ENCODE data around the gene EGFR. TPM values are rescaled to one million over a fixed set of nuclear protein-coding genes. Genes with fewer than 3 reads are reported as not detected.
A peak's percentile ranks its signal among the peaks of the same experiment; 100 is the strongest.

The EGFR gene
- total RNA-seq, 1 experiment from 2014 or later = 448 TPM

GRCh38 chr7:55105952-55106351 is 87.1 kb downstream of the EGFR start:
- Mint-ChIP-seq H3K27me3 (ENCODE audit: insufficient read depth, unreplicated experiment) (no peaks in the 10 kb centered on the region), H3K36me3 (ENCODE audit: insufficient read depth, unreplicated experiment) (peaks cover 60% of the 10 kb centered on the region), H3K9me3 (ENCODE audit: unreplicated experiment) (no peaks in the 10 kb centered on the region), H3K27ac (ENCODE audit: low read depth, unreplicated experiment) (no peak overlapping the region), H3K4me3 (ENCODE audit: unreplicated experiment) (no peak overlapping the region), H3K4me1 (ENCODE audit: insufficient read depth, unreplicated experiment) (peaks cover 69% of the 10 kb centered on the region)
- POLR2A ChIA-PET = interaction anchor here (0.8 to 1.4 kb wide), 3 partner anchors 12 to 15 kb away, joined by 3 read pairs; no protein-coding TSS in a partner anchor
- BruUV-seq (replicated peaks) = no TSS peak
- CTCF ChIA-PET = interaction anchor here (0.6 kb wide), 1 partner anchor 100 kb away, joined by 5 read pairs; no protein-coding TSS in a partner anchor
- DNase-seq (ENCODE audit: unreplicated experiment) = no peak
- TF ChIP-seq CTCF (IDR thresholded peaks at IDR 0.05; ENCODE audit: unreplicated experiment) = no peak
- intact Hi-C loops (cut with micrococcal nuclease) = no loop called here

- POLR2A ChIA-PET = interaction anchor here (0.6 to 1.9 kb wide), 6 partner anchors 19 to 199 kb away, joined by 3 to 7 read pairs (median 3); no protein-coding TSS in a partner anchor
- H3K36me3 Mint-ChIP-seq (ENCODE audit: insufficient read depth, unreplicated experiment) = peaks cover 57% of the 10 kb centered on the region
- peak overlapping the region; percentile 45 for H3K4me3 Mint-ChIP-seq (ENCODE audit: unreplicated experiment)
- H3K4me1 Mint-ChIP-seq (ENCODE audit: insufficient read depth, unreplicated experiment) = peaks cover 60% of the 10 kb centered on the region
- H3K27me3 Mint-ChIP-seq (ENCODE audit: insufficient read depth, unreplicated experiment) = no peaks in the 10 kb centered on the region
- CTCF ChIA-PET = no interaction called here
- BruUV-seq (replicated peaks) = no TSS peak
- DNase-seq (ENCODE audit: unreplicated experiment) = peak; percentile 58
- H3K9me3 Mint-ChIP-seq (ENCODE audit: unreplicated experiment) = no peaks in the 10 kb centered on the region
- TF ChIP-seq CTCF (IDR thresholded peaks at IDR 0.05; ENCODE audit: unreplicated experiment) = no peak
- H3K27ac Mint-ChIP-seq (ENCODE audit: low read depth, unreplicated experiment) = peak overlapping the region; percentile 84
- intact Hi-C loops (cut with micrococcal nuclease) = loop anchor here (2.0 kb wide), 1 partner anchor 33 kb away; no protein-coding TSS in a partner anchor
Observed at GRCh38 chr7:55107946-55108345, 89.1 kb downstream of the EGFR start.

GRCh38 chr7:55108401-55108800 is 89.6 kb downstream of the EGFR start:
- peak overlapping the region; percentile 45 for H3K4me3 Mint-ChIP-seq (ENCODE audit: unreplicated experiment)
- intact Hi-C loops (cut with micrococcal nuclease) = loop anchor here (2.0 kb wide), 1 partner anchor 34 kb away; no protein-coding TSS in a partner anchor
- BruUV-seq (replicated peaks) = no TSS peak
- TF ChIP-seq CTCF (IDR thresholded peaks at IDR 0.05; ENCODE audit: unreplicated experiment) = no peak
- peaks cover 60% of the 10 kb centered on the region for H3K4me1 Mint-ChIP-seq (ENCODE audit: insufficient read depth, unreplicated experiment)
- no peaks in the 10 kb centered on the region for H3K9me3 Mint-ChIP-seq (ENCODE audit: unreplicated experiment)
- no peaks in the 10 kb centered on the region for H3K27me3 Mint-ChIP-seq (ENCODE audit: insufficient read depth, unreplicated experiment)
- DNase-seq (ENCODE audit: unreplicated experiment) = no peak
- POLR2A ChIA-PET = interaction anchor here (0.7 to 3.3 kb wide), 9 partner anchors 14 to 264 kb away, joined by 3 to 30 read pairs (median 4); no protein-coding TSS in a partner anchor
- CTCF ChIA-PET = no interaction called here
- peak overlapping the region; percentile 84 for H3K27ac Mint-ChIP-seq (ENCODE audit: low read depth, unreplicated experiment)
- peaks cover 57% of the 10 kb centered on the region for H3K36me3 Mint-ChIP-seq (ENCODE audit: insufficient read depth, unreplicated experiment)

- peak; percentile 25 for DNase-seq (ENCODE audit: unreplicated experiment)
- Mint-ChIP-seq H3K4me3 (ENCODE audit: unreplicated experiment) (peak overlapping the region; percentile 45), H3K4me1 (ENCODE audit: insufficient read depth, unreplicated experiment) (peaks cover 60% of the 10 kb centered on the region), H3K27ac (ENCODE audit: low read depth, unreplicated experiment) (peak overlapping the region; percentile 84), H3K27me3 (ENCODE audit: insufficient read depth, unreplicated experiment) (no peaks in the 10 kb centered on the region), H3K36me3 (ENCODE audit: insufficient read depth, unreplicated experiment) (peaks cover 56% of the 10 kb centered on the region), H3K9me3 (ENCODE audit: unreplicated experiment) (no peaks in the 10 kb centered on the region)
- BruUV-seq (replicated peaks) = no TSS peak
- intact Hi-C loops (cut with micrococcal nuclease) = loop anchor here (2.0 kb wide), 1 partner anchor 34 kb away; no protein-coding TSS in a partner anchor
- ChIA-PET POLR2A (interaction anchor here (0.6 to 3.3 kb wide), 19 partner anchors 10 to 264 kb away, joined by 3 to 30 read pairs (median 4); partner anchors contain the start of gene EGFR), CTCF (interaction anchor here (2.0 kb wide), 1 partner anchor 335 kb away, joined by 8 read pairs; no protein-coding TSS in a partner anchor)
- TF ChIP-seq CTCF (IDR thresholded peaks at IDR 0.05; ENCODE audit: unreplicated experiment) = no peak
Observed at GRCh38 chr7:55108818-55109217, 90.0 kb downstream of the EGFR start.
